ENCODE results near the gene AKR1D1.

AKR1D1 gene

DNA sequence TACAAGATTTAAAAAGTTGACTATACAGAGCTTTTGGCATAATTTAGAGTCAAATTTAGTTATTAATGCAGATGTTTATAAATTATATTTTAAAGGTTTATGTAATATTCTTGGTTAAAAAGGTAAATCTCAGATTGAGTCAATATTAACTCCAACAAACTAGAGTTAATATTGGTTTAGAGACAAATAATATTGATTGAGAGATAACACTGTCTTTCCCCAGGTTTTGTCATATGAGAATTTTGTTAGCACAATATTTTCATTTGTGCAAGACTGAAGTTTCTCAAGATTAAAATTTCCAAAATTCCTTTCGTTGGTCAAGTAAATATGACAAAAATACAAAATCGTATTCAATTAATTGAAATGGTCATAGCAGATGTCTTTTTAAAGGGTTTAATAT lies 12.9 kb upstream of the AKR1D1 start:
- TF ChIP-seq, protein P1, sequence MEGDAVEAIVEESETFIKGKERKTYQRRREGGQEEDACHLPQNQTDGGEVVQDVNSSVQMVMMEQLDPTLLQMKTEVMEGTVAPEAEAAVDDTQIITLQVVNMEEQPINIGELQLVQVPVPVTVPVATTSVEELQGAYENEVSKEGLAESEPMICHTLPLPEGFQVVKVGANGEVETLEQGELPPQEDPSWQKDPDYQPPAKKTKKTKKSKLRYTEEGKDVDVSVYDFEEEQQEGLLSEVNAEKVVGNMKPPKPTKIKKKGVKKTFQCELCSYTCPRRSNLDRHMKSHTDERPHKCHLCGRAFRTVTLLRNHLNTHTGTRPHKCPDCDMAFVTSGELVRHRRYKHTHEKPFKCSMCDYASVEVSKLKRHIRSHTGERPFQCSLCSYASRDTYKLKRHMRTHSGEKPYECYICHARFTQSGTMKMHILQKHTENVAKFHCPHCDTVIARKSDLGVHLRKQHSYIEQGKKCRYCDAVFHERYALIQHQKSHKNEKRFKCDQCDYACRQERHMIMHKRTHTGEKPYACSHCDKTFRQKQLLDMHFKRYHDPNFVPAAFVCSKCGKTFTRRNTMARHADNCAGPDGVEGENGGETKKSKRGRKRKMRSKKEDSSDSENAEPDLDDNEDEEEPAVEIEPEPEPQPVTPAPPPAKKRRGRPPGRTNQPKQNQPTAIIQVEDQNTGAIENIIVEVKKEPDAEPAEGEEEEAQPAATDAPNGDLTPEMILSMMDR (conservative IDR thresholded peaks at IDR 0.05) = no peak
- no peak for TF ChIP-seq ZFX (IDR thresholded peaks at IDR 0.05)

GRCh38 chr7:138064856-138065357 lies 11.4 kb upstream of the AKR1D1 start:
- no peak overlapping the region for H3K27ac ChIP-seq

More for the DNA sequence above, 12.9 kb upstream of the AKR1D1 start:
- no peak overlapping the region for H3K27ac ChIP-seq

GRCh38 chr7:138065827-138066226 lies 10.4 kb upstream of the AKR1D1 start:
- TF ChIP-seq ZFX (IDR thresholded peaks at IDR 0.05) = no peak
- TF ChIP-seq, protein P1 (conservative IDR thresholded peaks at IDR 0.05) = no peak

More at GRCh38 chr7:138064856-138065357, 11.4 kb upstream of the AKR1D1 start:
- TF ChIP-seq, protein P1 (conservative IDR thresholded peaks at IDR 0.05) = no peak
- TF ChIP-seq ZFX (IDR thresholded peaks at IDR 0.05) = no peak

DNA sequence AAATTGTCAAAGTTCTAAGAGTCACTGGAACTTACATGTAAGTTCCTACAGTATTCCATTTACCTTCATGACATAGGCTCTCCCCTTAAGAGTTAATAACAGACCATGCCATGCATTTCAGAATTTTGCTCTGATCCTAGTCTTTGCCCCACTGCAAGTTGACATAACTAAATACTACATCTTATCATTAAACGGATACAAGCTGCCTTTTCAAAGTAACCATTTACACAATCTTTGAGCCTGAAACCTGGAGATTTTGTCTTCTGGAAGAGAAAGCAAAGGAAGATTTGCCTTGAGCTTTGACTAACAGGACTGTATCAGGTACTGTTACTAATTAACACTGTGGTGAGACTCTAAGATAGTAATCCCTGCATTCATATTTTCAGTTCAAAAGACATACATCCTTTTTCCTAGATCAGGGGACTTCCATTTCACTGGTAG lies 9.3 kb upstream of the AKR1D1 start:
- H3K27ac ChIP-seq = no peak overlapping the region
- no peak for TF ChIP-seq ZFX (IDR thresholded peaks at IDR 0.05)
- TF ChIP-seq, protein P1 (conservative IDR thresholded peaks at IDR 0.05) = no peak

More at GRCh38 chr7:138065827-138066226, 10.4 kb upstream of the AKR1D1 start:
- no peak overlapping the region for H3K27ac ChIP-seq

- TF ChIP-seq ZFX (IDR thresholded peaks at IDR 0.05) = no peak
- TF ChIP-seq, protein P1 (conservative IDR thresholded peaks at IDR 0.05) = no peak
- no peak overlapping the region for H3K27ac ChIP-seq
Observed at GRCh38 chr7:138067774-138068173, 8.5 kb upstream of the AKR1D1 start.

DNA sequence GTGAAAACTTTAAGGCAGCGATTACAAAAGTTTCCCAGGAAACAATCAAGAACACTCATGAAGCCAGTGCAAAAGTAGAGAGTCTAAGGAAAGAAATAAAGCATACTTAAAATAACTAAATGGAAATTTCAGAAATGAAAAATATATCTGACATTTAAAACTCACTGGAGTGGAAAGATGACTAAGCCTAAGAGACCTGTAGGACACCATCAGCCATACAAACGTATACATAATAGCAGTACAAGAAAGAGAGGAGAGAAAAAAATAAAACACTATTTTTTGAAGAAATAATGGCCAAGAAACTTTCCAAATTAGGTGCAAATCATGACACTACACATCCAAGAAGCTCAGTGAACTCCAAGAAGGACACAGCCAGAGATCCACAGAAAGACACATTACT lies 5.4 kb upstream of the AKR1D1 start:
- TF ChIP-seq, protein P1 (conservative IDR thresholded peaks at IDR 0.05) = no peak
- TF ChIP-seq ZFX (IDR thresholded peaks at IDR 0.05) = no peak
- no peak overlapping the region for H3K27ac ChIP-seq

DNA sequence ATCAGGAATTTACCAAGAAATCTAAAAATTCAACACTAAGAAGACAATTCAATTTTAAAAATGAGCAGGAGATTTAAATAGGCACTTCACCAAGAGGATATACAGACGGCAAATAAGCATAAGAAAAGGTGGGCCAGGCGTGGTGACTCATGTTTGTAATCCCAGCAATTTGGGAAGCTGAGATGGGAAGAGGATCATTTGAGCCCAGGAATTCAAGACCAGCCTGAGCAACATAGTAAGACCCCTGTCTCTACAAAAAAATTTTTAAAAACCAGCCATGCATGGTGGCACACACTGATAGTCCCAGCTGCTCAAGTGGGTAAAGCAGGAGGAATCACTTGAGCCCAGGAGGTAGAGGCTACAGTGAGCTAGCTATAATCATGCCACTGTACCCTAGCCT lies 3.5 kb upstream of the AKR1D1 start:
- no peak overlapping the region for H3K27ac ChIP-seq
- TF ChIP-seq, protein P1 (conservative IDR thresholded peaks at IDR 0.05) = no peak
- TF ChIP-seq ZFX (IDR thresholded peaks at IDR 0.05) = no peak

Measured in C4-2B (cell line).